Stimulated activated CD4-positive, alpha-beta T cell treated with anti-CD3 and anti-CD28 coated beads, TNF-alpha, amount 100 ng/mL, for 1 hour (primary cell): ENCODE measurements around the gene C19orf53.

Experiments used
- DNase-seq, 3 donors: peaks; one replicate each; pipeline ENCODE4 v3.0.0-alpha.2; 2020; ENCODE audit warnings: low read depth in 3 of 3, low spot score in 1 of 3

Gene C19orf53

GRCh38 chr19:13825489-13826441, 51.5 kb downstream of the C19orf53 start:
- no peak for DNase-seq

- DNase-seq = no peak
These were observed 52.5 kb downstream of the C19orf53 start for GRCh38 chr19:13826652-13827235.

GRCh38 chr19:13827656-13828055, 53.4 kb downstream of the C19orf53 start:
- DNase-seq = no peak
